Measurements from ENCODE around the gene SLC8A1.

The SLC8A1 gene

GRCh38 chr2:40488927-40489677, 37.2 kb upstream of the SLC8A1 start:
- Histone ChIP-seq H4K91ac (ENCODE audit: low read depth, low read length) (no peak overlapping the region), H3K9me3 (ENCODE audit: insufficient read depth, low read depth, low read length) (no peaks in the 10 kb centered on the region), H3K4me3 (ENCODE audit: low read depth, low read length) (no peak overlapping the region), H3K27ac (ENCODE audit: low read depth, low read length) (no peak overlapping the region), H4K8ac (ENCODE audit: low read depth, low read length) (no peak overlapping the region), H3K4me2 (ENCODE audit: low read length) (no peak overlapping the region), H3K14ac (ENCODE audit: low read length) (no peak overlapping the region), H2AK5ac (ENCODE audit: low read length) (no peak overlapping the region), H3K4ac (ENCODE audit: low read depth, low read length) (no peak overlapping the region), H3K79me2 (ENCODE audit: control insufficient read depth, insufficient read depth, low read length, poor library complexity) (no peaks in the 10 kb centered on the region), H4K12ac (ENCODE audit: low read depth, low read length) (no peak overlapping the region), H2BK5ac (ENCODE audit: low read depth, low read length, poor library complexity) (no peak overlapping the region), H3K27me3 (ENCODE audit: insufficient read depth, low read length) (no peaks in the 10 kb centered on the region), H3K79me1 (ENCODE audit: low read length) (no peaks in the 10 kb centered on the region), H2BK12ac (ENCODE audit: low read length) (no peak overlapping the region), H3K18ac (ENCODE audit: low read length) (no peak overlapping the region), H2AFZ (ENCODE audit: insufficient read depth, low read length, poor library complexity) (no peak overlapping the region), H3K4me1 (ENCODE audit: control insufficient read depth in 1 of 2, insufficient read depth in 2 of 2, low read length in 2 of 2) (no peaks in the 10 kb centered on the region), H3K36me3 (ENCODE audit: control insufficient read depth in 1 of 2, insufficient read depth in 2 of 2, low read length in 2 of 2) (no peaks in the 10 kb centered on the region), H3K23ac (ENCODE audit: low read length) (no peak overlapping the region), H2BK120ac (ENCODE audit: insufficient read depth, low read length, poor library complexity) (no peak overlapping the region), H3K9ac (ENCODE audit: low read length) (no peak overlapping the region)
- WGBS (ENCODE audit: extremely low coverage, insufficient coverage, insufficient read length) = no CpG with 5 or more reads among the region's 11 CpGs
- peak in 1 of 2 donors; percentile 33 for DNase-seq

- Histone ChIP-seq H2BK12ac (ENCODE audit: low read length) (no peak overlapping the region), H3K9me3 (ENCODE audit: insufficient read depth, low read depth, low read length) (no peaks in the 10 kb centered on the region), H4K12ac (ENCODE audit: low read depth, low read length) (no peak overlapping the region), H3K14ac (ENCODE audit: low read length) (no peak overlapping the region), H3K79me1 (ENCODE audit: low read length) (no peaks in the 10 kb centered on the region), H3K4me2 (ENCODE audit: low read length) (no peak overlapping the region), H4K8ac (ENCODE audit: low read depth, low read length) (no peak overlapping the region), H3K18ac (ENCODE audit: low read length) (no peak overlapping the region), H4K91ac (ENCODE audit: low read depth, low read length) (no peak overlapping the region), H3K4me1 (ENCODE audit: control insufficient read depth in 1 of 2, insufficient read depth in 2 of 2, low read length in 2 of 2) (no peaks in the 10 kb centered on the region), H2BK120ac (ENCODE audit: insufficient read depth, low read length, poor library complexity) (no peak overlapping the region), H3K23ac (ENCODE audit: low read length) (no peak overlapping the region), H3K79me2 (ENCODE audit: control insufficient read depth, insufficient read depth, low read length, poor library complexity) (no peaks in the 10 kb centered on the region), H3K27ac (ENCODE audit: low read depth, low read length) (no peak overlapping the region), H3K36me3 (ENCODE audit: control insufficient read depth in 1 of 2, insufficient read depth in 2 of 2, low read length in 2 of 2) (no peaks in the 10 kb centered on the region), H2AK5ac (ENCODE audit: low read length) (no peak overlapping the region), H2AFZ (ENCODE audit: insufficient read depth, low read length, poor library complexity) (no peak overlapping the region), H3K9ac (ENCODE audit: low read length) (no peak overlapping the region), H2BK5ac (ENCODE audit: low read depth, low read length, poor library complexity) (no peak overlapping the region), H3K4ac (ENCODE audit: low read depth, low read length) (no peak overlapping the region), H3K4me3 (ENCODE audit: low read depth, low read length) (no peak overlapping the region), H3K27me3 (ENCODE audit: insufficient read depth, low read length) (no peaks in the 10 kb centered on the region)
- peak in 1 of 2 donors; percentile 40 for DNase-seq
- WGBS (ENCODE audit: extremely low coverage, insufficient coverage, insufficient read length) = no CpG with 5 or more reads among the region's 4 CpGs
Observed at GRCh38 chr2:40488101-40488601, 36.3 kb upstream of the SLC8A1 start.

GRCh38 chr2:40487602-40488001, 35.7 kb upstream of the SLC8A1 start:
- Histone ChIP-seq H2BK120ac (ENCODE audit: insufficient read depth, low read length, poor library complexity) (no peak overlapping the region), H3K18ac (ENCODE audit: low read length) (no peak overlapping the region), H2BK5ac (ENCODE audit: low read depth, low read length, poor library complexity) (no peak overlapping the region), H4K91ac (ENCODE audit: low read depth, low read length) (no peak overlapping the region), H3K9me3 (ENCODE audit: insufficient read depth, low read depth, low read length) (no peaks in the 10 kb centered on the region), H3K14ac (ENCODE audit: low read length) (no peak overlapping the region), H2AFZ (ENCODE audit: insufficient read depth, low read length, poor library complexity) (no peak overlapping the region), H3K27me3 (ENCODE audit: insufficient read depth, low read length) (no peaks in the 10 kb centered on the region), H3K79me1 (ENCODE audit: low read length) (no peaks in the 10 kb centered on the region), H4K12ac (ENCODE audit: low read depth, low read length) (no peak overlapping the region), H3K36me3 (ENCODE audit: control insufficient read depth in 1 of 2, insufficient read depth in 2 of 2, low read length in 2 of 2) (no peaks in the 10 kb centered on the region), H2BK12ac (ENCODE audit: low read length) (no peak overlapping the region), H2AK5ac (ENCODE audit: low read length) (no peak overlapping the region), H3K4me1 (ENCODE audit: control insufficient read depth in 1 of 2, insufficient read depth in 2 of 2, low read length in 2 of 2) (no peaks in the 10 kb centered on the region), H3K23ac (ENCODE audit: low read length) (no peak overlapping the region), H3K4me2 (ENCODE audit: low read length) (no peak overlapping the region), H3K4ac (ENCODE audit: low read depth, low read length) (no peak overlapping the region), H3K9ac (ENCODE audit: low read length) (no peak overlapping the region), H3K4me3 (ENCODE audit: low read depth, low read length) (no peak overlapping the region), H3K79me2 (ENCODE audit: control insufficient read depth, insufficient read depth, low read length, poor library complexity) (no peaks in the 10 kb centered on the region), H3K27ac (ENCODE audit: low read depth, low read length) (no peak overlapping the region), H4K8ac (ENCODE audit: low read depth, low read length) (no peak overlapping the region)
- peak; percentile 4 to 22 for DNase-seq
- WGBS (ENCODE audit: extremely low coverage, insufficient coverage, insufficient read length) = no CpG with 5 or more reads among the region's 2 CpGs

DNA sequence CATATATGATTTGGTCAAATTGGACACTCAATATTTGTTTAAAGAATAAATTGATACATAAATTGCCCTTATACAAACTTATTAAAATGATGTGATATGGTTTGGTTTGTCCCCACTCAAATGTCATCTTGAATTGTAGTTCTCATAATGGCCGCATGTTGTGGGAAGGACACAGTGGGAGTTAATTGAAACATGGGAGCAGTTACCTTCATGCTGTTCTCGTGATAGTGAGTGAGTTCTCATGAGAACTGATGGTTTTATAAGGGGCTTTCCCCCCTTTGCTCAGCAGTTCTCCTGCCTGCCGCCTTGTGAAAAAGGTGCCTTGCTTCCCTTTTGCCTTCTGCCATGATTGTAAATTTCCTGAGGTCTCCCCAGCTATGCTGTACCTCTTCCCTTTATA, 34.0 kb upstream of the SLC8A1 start:
- H3K79me1 ChIP-seq (ENCODE audit: low read length) = no peaks in the 10 kb centered on the region
- no peak overlapping the region for H3K18ac ChIP-seq (ENCODE audit: low read length)
- no peaks in the 10 kb centered on the region for H3K36me3 ChIP-seq (ENCODE audit: control insufficient read depth in 1 of 2, insufficient read depth in 2 of 2, low read length in 2 of 2)
- H2AK5ac ChIP-seq (ENCODE audit: low read length) = no peak overlapping the region
- H3K79me2 ChIP-seq (ENCODE audit: control insufficient read depth, insufficient read depth, low read length, poor library complexity) = no peaks in the 10 kb centered on the region
- no peak overlapping the region for H3K14ac ChIP-seq (ENCODE audit: low read length)
- WGBS (ENCODE audit: extremely low coverage, insufficient coverage, insufficient read length) = no CpG with 5 or more reads among the region's 3 CpGs
- no peak overlapping the region for H3K4ac ChIP-seq (ENCODE audit: low read depth, low read length)
- H3K27me3 ChIP-seq (ENCODE audit: insufficient read depth, low read length) = no peaks in the 10 kb centered on the region
- no peak overlapping the region for H2BK120ac ChIP-seq (ENCODE audit: insufficient read depth, low read length, poor library complexity)
- no peak overlapping the region for H3K4me2 ChIP-seq (ENCODE audit: low read length)
- DNase-seq = no peak
- no peak overlapping the region for H2AFZ ChIP-seq (ENCODE audit: insufficient read depth, low read length, poor library complexity)
- H4K91ac ChIP-seq (ENCODE audit: low read depth, low read length) = no peak overlapping the region
- no peaks in the 10 kb centered on the region for H3K4me1 ChIP-seq (ENCODE audit: control insufficient read depth in 1 of 2, insufficient read depth in 2 of 2, low read length in 2 of 2)
- no peak overlapping the region for H3K23ac ChIP-seq (ENCODE audit: low read length)
- no peak overlapping the region for H2BK12ac ChIP-seq (ENCODE audit: low read length)
- H2BK5ac ChIP-seq (ENCODE audit: low read depth, low read length, poor library complexity) = no peak overlapping the region
- no peak overlapping the region for H4K12ac ChIP-seq (ENCODE audit: low read depth, low read length)
- H3K9ac ChIP-seq (ENCODE audit: low read length) = no peak overlapping the region
- H3K9me3 ChIP-seq (ENCODE audit: insufficient read depth, low read depth, low read length) = no peaks in the 10 kb centered on the region
- no peak overlapping the region for H3K4me3 ChIP-seq (ENCODE audit: low read depth, low read length)
- no peak overlapping the region for H4K8ac ChIP-seq (ENCODE audit: low read depth, low read length)
- H3K27ac ChIP-seq (ENCODE audit: low read depth, low read length) = no peak overlapping the region
